ENCODE data around the gene VPS13D. TPM values are rescaled to one million over a fixed set of nuclear protein-coding genes. Genes with fewer than 3 reads are reported as not detected.

Gene VPS13D
- total RNA-seq, 1 experiment from 2014 or later: 33.1 TPM

GRCh38 chr1:12447849-12448312 lies 218.1 kb downstream of the VPS13D start:
- Histone ChIP-seq H3K27ac (ENCODE audit: low read length) (peak overlapping the region; percentile 57; the same call in 1 of the 2 replicates), H3K4me1 (ENCODE audit: control insufficient read depth, insufficient read depth, low read length) (peaks cover 7% of the 10 kb centered on the region), H3K36me3 (ENCODE audit: control insufficient read depth, insufficient read depth, low read length) (no peaks in the 10 kb centered on the region), H3K27me3 (ENCODE audit: control insufficient read depth, insufficient read depth, low read length) (no peaks in the 10 kb centered on the region), H3K9me3 (ENCODE audit: control insufficient read depth, insufficient read depth, low read depth, low read length) (no peaks in the 10 kb centered on the region), H3K4me3 (ENCODE audit: low read depth in 2 of 2, low read length in 2 of 2) (no peak overlapping the region)
- intact Hi-C loops (cut with micrococcal nuclease; ENCODE audit: unreplicated experiment): no loop called here
- POLR2A ChIA-PET: interaction anchor here (0.5 kb wide), 1 partner anchor 19 kb away, joined by 3 read pairs; no protein-coding TSS in a partner anchor
- no peak for ATAC-seq
- CTCF ChIA-PET: no interaction called here
- in situ Hi-C loops (cut with HindIII; ENCODE audit: low pct_unique_long_range_greater_than_20kb, low sequenced_read_pairs): no loop called here
- BruUV-seq (replicated peaks): no TSS peak
- no peak for TF ChIP-seq SIN3A (IDR thresholded peaks at IDR 0.05; ENCODE audit: borderline replicate concordance, insufficient read depth, low read depth, low read length)
- no peak for TF ChIP-seq POLR2AphosphoS5 (IDR thresholded peaks at IDR 0.05; ENCODE audit: low read depth, low read length)
- TF ChIP-seq, protein P1, sequence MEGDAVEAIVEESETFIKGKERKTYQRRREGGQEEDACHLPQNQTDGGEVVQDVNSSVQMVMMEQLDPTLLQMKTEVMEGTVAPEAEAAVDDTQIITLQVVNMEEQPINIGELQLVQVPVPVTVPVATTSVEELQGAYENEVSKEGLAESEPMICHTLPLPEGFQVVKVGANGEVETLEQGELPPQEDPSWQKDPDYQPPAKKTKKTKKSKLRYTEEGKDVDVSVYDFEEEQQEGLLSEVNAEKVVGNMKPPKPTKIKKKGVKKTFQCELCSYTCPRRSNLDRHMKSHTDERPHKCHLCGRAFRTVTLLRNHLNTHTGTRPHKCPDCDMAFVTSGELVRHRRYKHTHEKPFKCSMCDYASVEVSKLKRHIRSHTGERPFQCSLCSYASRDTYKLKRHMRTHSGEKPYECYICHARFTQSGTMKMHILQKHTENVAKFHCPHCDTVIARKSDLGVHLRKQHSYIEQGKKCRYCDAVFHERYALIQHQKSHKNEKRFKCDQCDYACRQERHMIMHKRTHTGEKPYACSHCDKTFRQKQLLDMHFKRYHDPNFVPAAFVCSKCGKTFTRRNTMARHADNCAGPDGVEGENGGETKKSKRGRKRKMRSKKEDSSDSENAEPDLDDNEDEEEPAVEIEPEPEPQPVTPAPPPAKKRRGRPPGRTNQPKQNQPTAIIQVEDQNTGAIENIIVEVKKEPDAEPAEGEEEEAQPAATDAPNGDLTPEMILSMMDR (IDR thresholded peaks at IDR 0.05): no peak
- TF ChIP-seq REST (IDR thresholded peaks at IDR 0.05; ENCODE audit: insufficient read depth in 1 of 2, low read depth in 2 of 2, low read length in 1 of 2): no peak
- TF ChIP-seq TCF7L2 (IDR thresholded peaks at IDR 0.05; ENCODE audit: low read depth, low read length): no peak
- DNase-seq (ENCODE audit: low read depth, low spot score): no peak

DNA sequence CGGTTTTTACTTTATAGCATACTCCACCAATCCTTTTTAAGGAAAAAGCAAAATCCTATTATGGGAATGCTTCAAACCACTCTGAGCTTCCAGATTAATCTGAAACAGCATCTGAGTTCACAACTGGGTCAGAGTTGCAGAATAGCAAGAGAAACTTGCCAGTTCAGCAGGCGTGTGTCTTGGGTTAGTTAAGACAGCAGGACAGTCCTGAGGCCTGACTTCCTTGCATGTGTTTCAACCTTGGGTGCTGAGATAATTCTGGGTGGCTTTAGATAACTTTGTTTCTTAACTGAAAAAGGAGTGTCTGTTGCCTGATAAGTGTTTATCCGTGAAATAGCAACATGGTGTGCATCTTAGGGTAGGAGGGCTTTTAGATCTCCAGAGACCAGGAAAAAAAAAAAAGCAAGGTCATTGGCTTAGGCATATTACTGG lies 218.9 kb downstream of the VPS13D start:
- Histone ChIP-seq H3K9me3 (ENCODE audit: control insufficient read depth, insufficient read depth, low read depth, low read length) (no peaks in the 10 kb centered on the region), H3K4me1 (ENCODE audit: control insufficient read depth, insufficient read depth, low read length) (peaks cover 15% of the 10 kb centered on the region), H3K36me3 (ENCODE audit: control insufficient read depth, insufficient read depth, low read length) (no peaks in the 10 kb centered on the region), H3K4me3 (ENCODE audit: low read depth in 2 of 2, low read length in 2 of 2) (no peak overlapping the region), H3K27ac (ENCODE audit: low read length) (peak overlapping the region; percentile 55), H3K27me3 (ENCODE audit: control insufficient read depth, insufficient read depth, low read length) (no peaks in the 10 kb centered on the region)
- BruUV-seq (replicated peaks): no TSS peak
- DNase-seq (ENCODE audit: low read depth, low spot score) (no peak), ATAC-seq (no peak)
- intact Hi-C loops (cut with micrococcal nuclease; ENCODE audit: unreplicated experiment): no loop called here
- in situ Hi-C loops (cut with HindIII; ENCODE audit: low pct_unique_long_range_greater_than_20kb, low sequenced_read_pairs): no loop called here
- no peak for TF ChIP-seq SIN3A (IDR thresholded peaks at IDR 0.05; ENCODE audit: borderline replicate concordance, insufficient read depth, low read depth, low read length)
- TF ChIP-seq REST (IDR thresholded peaks at IDR 0.05; ENCODE audit: insufficient read depth in 1 of 2, low read depth in 2 of 2, low read length in 1 of 2): no peak
- TF ChIP-seq POLR2AphosphoS5 (IDR thresholded peaks at IDR 0.05; ENCODE audit: low read depth, low read length): no peak
- no peak for TF ChIP-seq TCF7L2 (IDR thresholded peaks at IDR 0.05; ENCODE audit: low read depth, low read length)
- TF ChIP-seq, protein P1 (IDR thresholded peaks at IDR 0.05): no peak
- CTCF ChIA-PET: no interaction called here
- POLR2A ChIA-PET: no interaction called here

Measured in Panc1 (cell line).